Endothelial cell (in vitro differentiated cells): ENCODE results near the gene COG7. TPM values are rescaled to one million over a fixed set of nuclear protein-coding genes. Genes with fewer than 3 reads are reported as not detected.
A peak's percentile ranks its signal among the peaks of the same experiment; 100 is the strongest.

Experiments
- DNase-seq: peaks from one replicate; pipeline ENCODE4 v3.0.0; 2021; ENCODE audit warnings: low spot score
- H3K27ac Mint-ChIP-seq: one replicate; pipeline ENCODE4 v1.8.0; 2021; ENCODE audit warnings: mixed read lengths, inconsistent platforms; ENCODE audit not compliant: unreplicated experiment
- H3K27me3 Mint-ChIP-seq: one replicate; pipeline ENCODE4 v1.8.0; 2021; ENCODE audit warnings: mild to moderate bottlenecking, moderate library complexity, mixed read lengths, inconsistent platforms; ENCODE audit not compliant: unreplicated experiment
- H3K36me3 Mint-ChIP-seq: one replicate; pipeline ENCODE4 v1.8.0; 2021; ENCODE audit warnings: mild to moderate bottlenecking, low read depth, mixed read lengths, inconsistent platforms; ENCODE audit not compliant: unreplicated experiment
- H3K4me1 Mint-ChIP-seq: one replicate; pipeline ENCODE4 v1.8.0; 2021; ENCODE audit warnings: mild to moderate bottlenecking, mixed read lengths, inconsistent platforms; ENCODE audit not compliant: unreplicated experiment
- H3K4me3 Mint-ChIP-seq: one replicate; pipeline ENCODE4 v1.8.0; 2021; ENCODE audit warnings: mild to moderate bottlenecking, mixed read lengths, inconsistent platforms; ENCODE audit not compliant: unreplicated experiment
- H3K9me3 Mint-ChIP-seq: one replicate; pipeline ENCODE4 v1.8.0; 2021; ENCODE audit warnings: mixed read lengths, inconsistent platforms; ENCODE audit not compliant: unreplicated experiment
- CTCF ChIP-seq: fragments of 200-600 bp; sonication (generic); IDR thresholded peaks from one replicate; pipeline ENCODE4 v1.5.0; 2021; ENCODE audit warnings: antibody characterized with exemption; ENCODE audit not compliant: unreplicated experiment
- total RNA-seq: library from RNA; stranded (reverse); fragmentation: NEBNext Ultra II Directional; extraction: Animal tissue kit (Norgen Biotek cat#: 25700); gene quantifications from one replicate; pipeline ENCODE4 v1.2.1, GENCODE V29; 2021; ENCODE audit not compliant: unreplicated experiment

Gene COG7
- total RNA-seq, 1 donor from 2014 or later: 10.1 TPM

GRCh38 chr16:23479138-23479537 is 26.1 kb upstream of the COG7 start:
- no peaks in the 10 kb centered on the region for H3K9me3 Mint-ChIP-seq
- peak overlapping the region; percentile 43 for H3K4me3 Mint-ChIP-seq
- peaks cover 33% of the 10 kb centered on the region for H3K36me3 Mint-ChIP-seq
- no peak overlapping the region for H3K27ac Mint-ChIP-seq
- TF ChIP-seq CTCF: no peak
- DNase-seq: no peak
- H3K4me1 Mint-ChIP-seq: no peaks in the 10 kb centered on the region
- H3K27me3 Mint-ChIP-seq: peaks cover 9% of the 10 kb centered on the region

GRCh38 chr16:23478566-23478965 is 25.6 kb upstream of the COG7 start:
- no peak for DNase-seq
- H3K27me3 Mint-ChIP-seq: peaks cover 9% of the 10 kb centered on the region
- H3K4me3 Mint-ChIP-seq: no peak overlapping the region
- peaks cover 33% of the 10 kb centered on the region for H3K36me3 Mint-ChIP-seq
- no peaks in the 10 kb centered on the region for H3K4me1 Mint-ChIP-seq
- H3K27ac Mint-ChIP-seq: peak overlapping the region; percentile 13
- H3K9me3 Mint-ChIP-seq: no peaks in the 10 kb centered on the region
- no peak for TF ChIP-seq CTCF

GRCh38 chr16:23476289-23476688 is 23.3 kb upstream of the COG7 start:
- no peak overlapping the region for H3K27ac Mint-ChIP-seq
- no peak for TF ChIP-seq CTCF
- H3K9me3 Mint-ChIP-seq: no peaks in the 10 kb centered on the region
- H3K4me1 Mint-ChIP-seq: no peaks in the 10 kb centered on the region
- H3K4me3 Mint-ChIP-seq: no peak overlapping the region
- peaks cover 22% of the 10 kb centered on the region for H3K36me3 Mint-ChIP-seq
- DNase-seq: no peak
- H3K27me3 Mint-ChIP-seq: peaks cover 6% of the 10 kb centered on the region

DNA sequence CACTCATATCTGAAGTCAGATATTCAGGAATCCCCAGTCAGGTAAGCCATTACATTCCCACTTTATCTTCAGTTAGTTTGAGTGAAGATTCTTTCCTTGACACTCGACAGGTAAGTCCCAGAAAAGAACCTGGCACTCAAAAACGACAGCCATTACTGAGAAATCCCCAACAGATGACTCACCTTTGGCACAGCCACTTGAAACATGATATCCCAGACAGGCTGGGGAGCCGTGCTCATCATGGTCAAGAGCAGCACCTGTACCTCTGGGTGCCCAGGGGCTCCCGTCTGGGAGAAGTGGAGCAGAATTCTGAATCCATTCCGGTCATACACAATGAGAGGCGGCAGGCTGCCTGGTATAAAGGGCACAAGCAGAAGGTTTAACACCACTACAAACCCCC is 16.8 kb upstream of the COG7 start:
- TF ChIP-seq CTCF: no peak
- no peak for DNase-seq
- peaks cover 27% of the 10 kb centered on the region for H3K36me3 Mint-ChIP-seq
- no peaks in the 10 kb centered on the region for H3K27me3 Mint-ChIP-seq
- no peak overlapping the region for H3K4me3 Mint-ChIP-seq
- no peaks in the 10 kb centered on the region for H3K9me3 Mint-ChIP-seq
- no peaks in the 10 kb centered on the region for H3K4me1 Mint-ChIP-seq
- H3K27ac Mint-ChIP-seq: no peak overlapping the region

DNA sequence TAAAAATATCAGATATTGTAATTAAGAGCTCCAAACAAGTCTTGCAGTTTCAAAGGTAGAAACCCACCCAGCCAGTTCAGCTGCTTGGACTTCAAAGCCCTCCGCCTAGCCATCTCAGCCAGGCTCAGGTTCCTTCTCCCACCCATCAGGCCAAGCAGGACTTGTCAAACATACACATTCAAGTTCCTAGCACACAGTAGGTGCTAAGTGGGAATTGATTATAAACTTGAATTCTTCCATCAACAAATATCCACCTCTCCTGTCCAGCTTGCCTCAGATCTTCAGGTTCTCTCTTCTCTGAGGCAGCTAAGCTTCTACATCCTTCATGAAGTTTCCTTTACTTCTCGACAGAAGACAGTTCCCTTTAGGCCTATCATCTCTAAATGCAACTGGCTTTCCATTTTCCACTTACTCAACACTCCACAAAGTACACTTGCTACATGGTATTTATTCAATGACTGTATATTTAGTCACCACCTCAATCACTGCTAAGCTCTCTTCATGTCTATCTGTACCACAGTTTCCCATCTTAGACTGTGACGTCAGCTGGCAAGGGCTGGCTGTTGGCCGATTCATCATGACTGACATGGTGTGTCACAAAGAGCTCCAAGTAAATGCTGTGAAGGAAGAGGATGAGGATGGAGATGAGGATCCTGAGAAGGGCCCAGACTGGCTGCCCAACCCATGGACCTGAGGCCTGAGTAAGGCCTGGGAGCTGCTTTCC is 13.3 kb upstream of the COG7 start:
- Mint-ChIP-seq H3K27me3 (no peaks in the 10 kb centered on the region), H3K4me3 (no peak overlapping the region), H3K9me3 (no peaks in the 10 kb centered on the region), H3K27ac (no peak overlapping the region), H3K4me1 (no peaks in the 10 kb centered on the region), H3K36me3 (peaks cover 30% of the 10 kb centered on the region)
- TF ChIP-seq CTCF: no peak
- DNase-seq: no peak
